NCI-H1930 (cell line): Measurements from ENCODE around the gene MAPK8IP1.
A peak's percentile ranks its signal among the peaks of the same experiment; 100 is the strongest.
"Not testable (repeated sequence)": the region's sequence is repeated elsewhere in the genome, so short reads cannot be mapped to it uniquely, and the experiment has no call there.

Experiments used
- DNase-seq, 2 experiments: peaks; one replicate each; lab custom pipeline; 2025; lab: John Stamatoyannopoulos, UW

MAPK8IP1 gene

DNA sequence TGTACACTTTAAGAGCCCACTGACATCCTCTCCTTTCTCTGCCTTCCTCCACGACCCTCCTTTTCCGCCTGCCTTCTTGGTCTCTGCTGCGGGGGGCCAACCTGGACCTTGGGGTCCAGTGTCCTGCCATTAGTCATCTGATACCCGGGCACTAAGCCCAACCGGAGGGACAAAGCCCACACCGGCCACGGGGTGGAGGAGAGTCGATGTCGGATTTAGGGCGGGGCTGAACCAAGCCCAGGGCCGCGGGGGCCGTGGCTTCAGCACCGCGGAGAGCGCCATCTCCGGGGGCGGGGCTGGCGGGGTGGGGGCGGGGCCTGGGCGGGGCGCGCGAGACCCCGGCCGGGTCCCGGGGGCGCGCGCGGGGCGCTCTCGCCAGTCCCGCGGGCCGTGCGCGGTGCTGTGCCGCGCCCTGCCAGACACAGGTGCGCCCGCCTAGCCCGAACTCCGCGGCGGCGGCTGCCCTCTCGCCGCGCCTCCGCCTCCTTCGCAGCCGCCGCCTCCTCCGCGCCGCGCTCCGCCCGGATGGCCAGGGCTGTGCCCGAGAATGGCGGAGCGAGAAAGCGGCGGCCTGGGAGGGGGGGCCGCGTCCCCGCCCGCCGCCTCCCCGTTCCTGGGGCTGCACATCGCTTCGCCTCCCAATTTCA is at the start of gene MAPK8IP1:
MAPK8IP1 (plus strand) TSS at position 378 of the 647 bp plus-strand sequence; CDS start at position 548, 170 bp downstream.
- DNase-seq, result peak; percentile 65 to 73

DNA sequence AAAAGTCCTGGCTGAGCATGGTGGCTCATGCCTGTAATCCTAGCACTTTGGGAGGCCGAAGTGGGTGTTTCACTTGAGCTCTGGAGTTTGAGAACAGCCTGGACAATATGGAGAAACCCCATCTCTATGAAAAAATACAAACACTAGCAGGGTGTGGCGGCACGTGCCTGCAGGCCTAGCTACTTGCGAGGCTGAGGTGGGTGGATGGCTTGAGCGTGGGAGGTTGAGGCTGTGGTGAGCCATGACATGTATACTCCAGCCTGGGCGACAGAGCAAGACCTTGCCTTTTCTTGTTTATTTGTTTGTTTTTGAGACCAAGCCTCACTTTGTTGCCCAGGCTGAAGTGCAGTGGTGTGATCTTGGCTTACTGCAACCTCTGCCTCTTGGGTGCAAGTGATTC is 46.2 kb upstream of the MAPK8IP1 start:
- DNase-seq, result no peak

DNA sequence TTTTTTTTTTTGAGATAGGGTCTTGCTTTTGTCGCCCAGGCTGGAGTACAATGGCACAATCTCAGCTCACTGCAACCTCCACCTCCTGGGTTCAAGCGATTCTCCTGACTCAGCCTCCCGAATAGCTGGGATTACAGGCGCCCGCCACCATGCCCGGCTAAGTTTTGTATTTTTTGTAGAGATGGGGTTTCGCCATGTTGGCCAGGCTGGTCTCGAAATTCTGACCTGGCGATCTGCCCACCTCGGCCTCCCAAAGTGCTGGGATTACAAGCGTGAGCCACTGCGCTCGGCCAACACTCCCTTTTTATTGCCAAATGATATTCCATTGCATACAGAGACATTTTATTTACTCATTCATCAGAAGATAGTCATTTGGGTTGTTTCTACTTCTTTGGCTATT is 45.2 kb upstream of the MAPK8IP1 start:
- DNase-seq, result not testable (repeated sequence)

DNA sequence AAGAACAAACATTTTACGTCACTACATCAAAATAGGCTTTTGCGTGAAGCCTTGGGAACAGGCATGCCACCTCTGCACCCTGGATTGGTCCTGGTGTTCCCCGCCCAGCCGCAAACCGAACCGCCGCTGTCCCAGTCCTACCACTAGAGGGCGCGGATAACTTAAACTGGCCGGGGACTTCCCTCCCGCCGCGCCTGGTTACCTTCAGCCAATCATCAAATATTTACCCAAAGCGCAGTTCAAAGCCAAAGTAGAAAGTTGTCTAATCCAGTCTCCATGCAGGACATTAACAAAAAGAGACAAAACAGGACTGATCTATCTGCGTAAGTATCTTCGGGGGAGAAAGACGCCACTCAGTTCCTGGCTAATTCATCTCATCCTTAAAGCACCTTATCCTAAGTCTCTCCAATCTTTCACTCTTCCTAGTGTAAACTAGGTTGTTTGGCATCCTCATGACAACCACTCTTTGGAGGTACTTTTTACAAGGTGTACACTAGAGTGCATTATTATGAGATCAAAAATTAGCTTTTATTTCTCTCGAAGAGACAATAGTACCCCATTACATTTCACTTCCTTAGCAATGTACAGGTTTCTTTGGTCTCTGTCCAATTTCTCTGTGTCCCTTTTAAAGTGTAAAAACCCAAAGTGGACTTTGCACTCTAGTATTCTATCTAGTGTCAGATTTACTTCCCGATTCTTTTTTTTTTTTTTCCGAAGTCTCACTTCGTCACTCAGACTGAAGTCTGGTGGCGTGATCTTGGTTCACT is 42.1 kb upstream of the MAPK8IP1 start:
- peak; percentile 77 to 89 for DNase-seq

DNA sequence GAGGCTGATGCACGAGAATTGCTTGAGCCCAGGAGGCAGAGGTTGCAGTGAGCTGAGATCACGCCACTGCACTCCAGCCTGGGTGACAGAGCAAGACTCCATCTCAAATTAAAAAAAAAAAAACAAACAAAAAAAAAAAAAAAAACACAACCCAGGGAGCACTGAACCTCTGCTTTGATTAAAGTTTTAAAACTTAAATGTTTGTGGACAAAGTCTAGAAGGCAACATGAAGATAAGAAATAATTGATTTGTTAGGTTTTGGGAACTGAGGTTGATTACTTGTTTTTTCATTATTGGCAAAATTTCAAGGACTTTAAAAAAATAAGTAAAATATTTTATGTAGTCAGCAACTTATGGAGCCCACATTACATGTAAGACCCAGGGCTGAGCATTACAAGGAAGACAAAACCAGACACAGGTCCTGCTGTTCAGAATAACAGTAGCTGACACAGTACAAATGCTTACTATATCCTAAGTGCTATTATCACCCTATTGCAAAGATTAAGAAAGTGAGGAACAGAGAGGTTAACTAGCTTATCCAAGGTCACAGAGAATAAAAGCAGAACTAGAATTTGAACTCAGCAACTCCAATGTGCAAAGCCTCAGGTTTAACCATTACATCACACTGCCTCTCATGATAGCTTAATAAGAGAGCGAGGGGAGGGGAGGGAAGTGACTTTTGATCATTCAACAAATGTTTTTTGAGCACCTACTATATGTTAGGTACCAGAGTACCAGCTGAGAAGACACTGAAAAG is 40.5 kb upstream of the MAPK8IP1 start:
- no peak for DNase-seq

DNA sequence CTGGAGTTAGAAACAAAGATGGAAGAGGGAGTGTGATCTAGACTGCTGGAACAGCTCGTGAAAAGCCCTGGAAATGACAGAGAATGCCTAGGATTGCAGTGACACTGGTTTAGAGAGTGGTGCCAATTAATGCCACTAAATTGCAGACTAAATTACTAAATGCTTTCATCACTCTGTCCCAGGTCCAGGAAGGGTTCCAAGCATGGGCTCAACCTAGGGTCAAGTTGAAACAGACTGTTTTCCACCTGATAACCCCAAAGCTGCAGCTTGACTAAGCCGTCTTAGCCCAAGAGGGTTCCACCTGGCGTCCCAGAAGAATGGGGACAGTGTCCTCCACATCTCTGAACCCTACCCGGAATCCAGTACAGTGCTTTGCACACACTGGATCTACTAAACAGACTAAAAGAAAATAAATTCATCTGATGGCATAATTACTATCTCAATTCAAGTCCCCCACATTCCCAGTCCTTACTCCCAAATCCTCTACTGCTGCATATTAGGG is 39.2 kb upstream of the MAPK8IP1 start:
- no peak for DNase-seq

DNA sequence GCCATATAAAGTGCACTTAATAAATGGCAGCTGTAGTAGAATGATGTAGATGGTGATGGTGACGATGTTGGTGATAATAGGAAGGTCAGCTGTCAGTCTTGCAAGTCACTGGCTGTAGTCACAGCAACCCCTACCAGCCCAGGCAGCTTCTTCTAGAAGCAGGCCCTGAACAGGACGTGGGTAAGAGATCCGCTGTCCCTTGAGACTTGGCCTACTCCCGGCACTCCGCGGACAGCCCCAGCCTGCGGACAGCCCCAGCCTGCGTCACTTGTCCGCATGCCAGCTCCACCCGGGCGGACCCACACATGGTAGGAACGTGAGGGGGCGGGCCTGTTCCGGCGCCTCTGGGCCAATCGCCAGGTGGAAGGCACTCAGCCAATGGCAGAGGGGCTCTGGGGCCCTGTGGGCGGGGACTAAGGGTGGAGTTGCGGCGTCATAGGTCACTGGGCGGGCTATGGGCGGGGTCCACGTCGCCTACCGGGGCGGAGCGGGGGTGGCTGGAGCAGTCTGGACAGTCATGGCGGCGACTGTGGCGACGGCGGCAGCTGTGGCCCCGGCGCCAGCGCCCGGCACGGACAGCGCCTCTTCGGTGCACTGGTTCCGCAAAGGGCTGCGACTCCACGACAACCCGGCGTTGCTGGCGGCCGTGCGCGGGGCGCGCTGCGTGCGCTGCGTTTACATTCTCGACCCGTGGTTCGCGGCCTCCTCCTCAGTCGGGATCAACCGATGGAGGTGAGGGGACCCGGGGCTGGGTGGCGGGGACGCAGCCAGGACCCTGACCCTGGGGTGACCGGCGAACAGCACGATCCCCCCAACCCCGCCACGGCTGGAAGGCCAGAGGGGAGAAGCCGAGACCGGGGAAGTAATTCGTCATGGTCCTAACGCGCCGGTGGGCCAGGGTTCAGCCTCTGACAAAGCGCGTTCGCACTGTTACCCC is 38.2 kb upstream of the MAPK8IP1 start, which contains the start of gene CRY2:
CRY2 (plus strand) TSS at position 502 of the 937 bp plus-strand sequence; CDS start at position 518, 16 bp downstream.
- DNase-seq, result peak; percentile 98 to 99

DNA sequence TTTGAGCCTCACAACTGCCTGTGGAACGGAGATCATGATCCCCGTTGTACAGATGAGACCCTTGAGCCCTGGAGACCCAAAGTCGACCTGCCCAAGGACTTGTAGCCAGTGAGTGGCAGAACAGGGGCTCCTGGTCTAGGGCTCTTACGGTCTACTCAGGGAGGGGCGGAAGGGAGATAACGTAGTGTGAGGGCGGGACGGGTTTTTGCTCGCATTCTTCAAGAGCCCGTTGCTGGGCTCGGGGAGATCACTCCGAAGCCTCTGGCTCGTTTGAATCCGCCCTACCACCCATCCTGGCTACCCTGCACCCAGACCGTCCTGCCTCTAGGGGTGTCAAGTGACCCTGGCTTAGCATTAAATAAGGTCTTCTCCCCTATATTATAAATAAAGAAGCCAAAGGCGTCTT is 37.5 kb upstream of the MAPK8IP1 start:
- no peak for DNase-seq

DNA sequence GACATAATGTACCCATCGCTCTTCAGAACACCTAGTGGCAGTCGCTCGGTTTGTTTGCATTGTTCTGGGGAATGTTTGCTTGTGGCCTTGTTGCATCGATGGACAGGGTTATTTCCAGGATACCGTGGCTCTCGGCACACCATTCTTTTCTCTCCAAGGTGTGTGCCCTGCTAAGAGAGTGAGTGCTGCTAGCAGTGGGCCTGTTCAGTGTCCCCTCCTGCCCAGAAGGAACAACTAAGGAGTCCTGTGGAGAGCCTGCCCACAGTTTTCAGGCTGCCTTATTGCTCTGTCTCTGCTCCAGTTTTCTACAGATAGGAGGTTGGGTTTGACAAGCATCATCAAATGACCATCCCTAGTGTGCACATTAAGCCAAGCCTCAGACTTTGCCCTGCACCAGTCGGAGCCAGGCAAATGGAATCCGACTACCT is 36.8 kb upstream of the MAPK8IP1 start:
- DNase-seq, result no peak

DNA sequence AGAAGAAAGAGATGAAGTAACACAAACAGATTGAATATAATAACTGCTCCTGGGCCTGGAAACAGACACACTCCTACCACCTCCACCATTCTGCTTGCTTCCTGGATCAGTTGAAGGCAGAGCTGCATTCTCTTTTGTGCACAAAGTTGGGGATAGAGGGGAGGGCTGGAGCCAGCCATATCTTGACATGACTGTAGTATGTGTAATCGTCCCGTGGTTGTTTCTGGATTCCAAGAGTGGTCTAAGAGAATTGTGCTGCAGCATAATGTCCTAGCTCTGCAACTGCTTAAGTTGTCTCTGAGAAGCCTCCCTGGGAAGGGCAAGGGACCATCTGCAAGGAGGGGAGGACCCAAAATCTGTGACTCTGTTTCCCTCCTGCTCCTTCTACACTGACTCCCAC is 35.0 kb upstream of the MAPK8IP1 start:
- no peak for DNase-seq

DNA sequence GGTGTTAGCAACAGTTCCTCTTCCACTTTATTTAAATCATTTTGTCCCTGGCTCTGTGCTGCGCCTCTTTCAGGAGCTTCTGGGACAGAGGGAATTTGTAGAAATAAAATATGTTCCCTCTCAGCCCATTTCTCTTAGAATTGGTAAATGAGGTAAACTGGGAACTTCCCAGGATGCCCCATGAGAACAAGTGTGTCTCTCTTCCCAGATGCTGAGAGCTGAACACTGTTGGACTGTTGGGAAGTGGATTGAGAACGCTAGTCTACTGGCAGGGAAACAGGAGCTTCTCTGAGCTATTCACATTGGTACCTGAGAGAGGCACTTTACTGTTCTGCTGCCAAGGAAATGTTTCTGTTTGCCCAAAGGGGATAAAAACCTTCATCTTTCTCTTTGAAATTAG is 34.2 kb upstream of the MAPK8IP1 start:
- DNase-seq, result no peak

DNA sequence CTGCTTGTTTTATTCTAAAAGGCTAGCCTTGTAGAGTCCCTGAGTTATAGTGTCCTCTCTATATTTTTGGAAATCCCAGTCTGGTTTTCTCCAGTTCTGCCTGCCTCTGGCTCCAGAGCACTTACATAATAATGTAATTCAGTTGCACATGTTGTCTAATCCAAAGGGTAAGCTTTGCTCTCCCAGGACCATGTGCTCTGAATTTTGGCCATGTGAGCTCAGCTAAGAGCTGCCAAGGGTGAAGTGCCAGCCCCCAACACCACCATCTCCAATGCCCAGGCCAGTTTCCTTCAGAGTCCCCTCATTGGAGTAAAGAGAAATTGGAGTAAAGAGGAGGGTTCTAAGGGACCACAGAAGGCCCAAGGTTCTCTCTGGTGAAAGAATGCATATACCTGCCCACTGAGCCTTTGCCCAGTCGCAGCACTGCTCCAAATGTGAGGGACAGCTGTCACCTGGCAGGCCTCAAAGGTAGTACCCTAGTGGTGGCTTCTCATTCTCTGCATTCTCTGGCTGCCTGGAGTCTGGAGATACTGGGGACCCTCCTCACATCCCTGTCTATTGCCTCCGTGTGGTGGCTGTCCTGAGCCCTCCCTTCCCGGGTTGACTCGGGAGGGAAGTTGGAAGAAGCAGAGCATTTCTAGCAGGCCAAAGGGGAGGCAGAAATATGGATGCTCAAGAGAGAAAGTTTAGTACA is 33.3 kb upstream of the MAPK8IP1 start:
- no peak for DNase-seq

DNA sequence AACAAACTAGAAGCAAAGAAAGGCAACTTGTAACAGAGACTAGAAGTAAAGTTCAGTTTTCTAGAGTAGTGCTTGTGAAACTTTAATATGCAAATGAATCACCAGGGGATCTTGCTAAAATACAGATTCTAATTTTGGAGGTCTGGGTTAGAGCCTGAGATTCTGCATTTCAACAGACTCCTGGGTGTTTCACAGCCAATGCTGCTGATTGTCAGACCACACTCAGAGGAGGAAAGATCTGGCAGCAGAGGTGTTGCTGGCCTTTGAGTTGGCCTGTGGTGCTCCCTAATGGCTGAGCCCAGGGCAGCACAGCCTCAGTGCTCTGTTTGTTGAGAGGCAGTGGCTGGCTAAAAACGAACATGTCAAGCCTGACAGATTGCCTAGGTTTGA is 32.7 kb upstream of the MAPK8IP1 start:
- no peak for DNase-seq

DNA sequence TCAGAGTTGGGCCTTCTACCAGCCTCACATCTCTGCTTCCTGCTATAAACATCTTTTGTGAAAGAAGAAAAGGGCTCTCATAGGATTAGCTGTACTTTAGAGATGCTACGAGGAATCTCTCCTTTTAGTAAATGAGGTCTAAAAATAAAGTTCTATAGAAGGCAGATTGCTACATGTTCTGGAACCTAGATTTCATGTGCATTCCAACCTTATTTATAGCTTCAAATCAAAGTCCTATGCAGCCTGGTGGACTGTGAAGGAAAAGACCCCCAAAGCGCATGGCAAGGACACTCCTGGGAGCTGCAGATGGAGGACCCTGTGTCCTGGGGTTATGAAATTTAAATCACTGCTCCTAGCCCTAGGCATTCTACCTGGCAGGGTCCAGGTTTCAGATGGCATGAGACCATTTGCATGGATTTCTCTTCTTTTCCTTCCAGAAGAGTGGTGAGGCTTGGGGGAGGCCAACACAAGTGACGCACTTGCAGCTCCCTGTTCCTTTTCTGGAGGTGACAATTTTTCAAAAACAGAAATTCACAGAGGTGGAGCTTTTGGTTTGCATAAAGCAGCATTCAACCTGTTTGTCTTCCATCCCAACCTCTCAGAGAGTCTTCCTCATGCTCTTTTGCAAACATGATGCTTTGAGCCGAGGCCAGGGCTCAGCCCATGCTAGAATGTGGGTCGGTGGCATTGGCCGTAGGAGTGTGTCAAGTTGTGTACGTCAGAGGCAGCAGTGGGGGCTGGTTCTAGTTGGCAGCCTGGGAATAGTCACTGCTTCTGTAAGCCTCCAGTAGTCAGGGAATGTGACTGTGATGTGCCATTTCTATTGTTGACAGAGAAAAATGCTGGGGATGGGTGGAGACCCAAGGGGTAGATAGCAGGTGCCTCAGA is 31.9 kb upstream of the MAPK8IP1 start:
- DNase-seq, result no peak

DNA sequence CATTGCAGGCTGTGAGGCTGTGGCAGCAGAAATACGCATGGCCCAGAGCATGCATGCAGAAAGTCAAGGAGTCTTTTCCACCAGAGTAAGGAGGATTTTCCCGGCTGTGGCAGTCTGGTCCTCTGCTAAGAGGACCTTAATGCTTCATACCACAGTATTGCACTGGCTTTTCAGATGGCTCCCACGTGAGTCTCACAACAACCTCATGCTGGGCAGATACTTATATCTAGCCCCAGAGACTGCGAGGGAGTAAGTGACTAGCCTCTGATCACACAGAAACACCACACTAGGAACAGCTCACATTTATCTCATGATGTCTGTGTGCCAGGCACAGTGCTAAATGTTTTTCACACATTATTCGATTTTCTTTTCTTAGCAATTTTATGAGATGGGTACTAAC is 30.1 kb upstream of the MAPK8IP1 start:
- no peak for DNase-seq

DNA sequence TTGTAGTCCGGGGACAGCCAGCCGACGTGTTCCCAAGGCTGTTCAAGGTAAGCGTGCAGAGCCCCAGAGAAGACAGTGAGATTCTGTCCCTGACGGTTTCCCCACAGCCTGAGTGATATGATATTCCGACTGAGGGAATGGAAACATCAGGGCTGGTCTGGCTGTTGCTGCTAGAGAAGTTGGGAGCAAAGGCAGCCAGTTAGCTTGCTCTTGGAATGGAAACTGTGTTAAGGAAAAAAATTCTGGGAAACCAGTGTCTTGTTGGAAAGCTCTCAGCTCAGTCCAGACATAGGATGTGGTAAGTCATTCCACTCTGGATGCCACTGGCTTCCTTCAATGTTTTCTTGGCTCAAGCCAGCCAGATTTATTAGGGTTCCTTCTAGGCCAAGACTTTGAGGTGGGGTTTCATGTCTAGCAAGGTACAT is 29.4 kb upstream of the MAPK8IP1 start:
- no peak for DNase-seq

DNA sequence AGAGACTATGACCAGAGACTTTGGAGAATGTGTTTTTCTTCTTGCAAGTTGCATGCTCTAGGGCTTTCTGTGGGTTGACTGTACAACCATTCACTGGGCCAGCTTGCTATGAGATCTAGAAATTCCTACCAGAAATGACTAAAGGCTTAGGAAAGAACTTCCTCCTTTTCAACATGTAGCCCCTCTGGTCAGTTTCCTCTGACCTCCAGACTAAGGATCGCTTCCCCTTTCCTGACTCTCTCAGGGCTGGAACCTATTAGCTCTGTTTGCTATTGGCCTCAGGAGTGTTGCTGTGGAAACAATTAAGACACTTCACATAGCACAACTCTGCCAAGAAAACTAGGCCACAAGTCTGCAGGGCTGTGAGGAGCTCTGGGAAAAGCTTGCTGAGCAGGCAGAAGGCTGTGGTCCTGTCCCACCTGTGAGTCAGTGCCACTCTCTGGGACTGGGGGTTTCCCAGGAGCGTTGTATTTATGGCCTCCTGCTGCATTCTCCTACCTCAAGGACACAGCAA is 27.4 kb upstream of the MAPK8IP1 start:
- DNase-seq, result no peak

DNA sequence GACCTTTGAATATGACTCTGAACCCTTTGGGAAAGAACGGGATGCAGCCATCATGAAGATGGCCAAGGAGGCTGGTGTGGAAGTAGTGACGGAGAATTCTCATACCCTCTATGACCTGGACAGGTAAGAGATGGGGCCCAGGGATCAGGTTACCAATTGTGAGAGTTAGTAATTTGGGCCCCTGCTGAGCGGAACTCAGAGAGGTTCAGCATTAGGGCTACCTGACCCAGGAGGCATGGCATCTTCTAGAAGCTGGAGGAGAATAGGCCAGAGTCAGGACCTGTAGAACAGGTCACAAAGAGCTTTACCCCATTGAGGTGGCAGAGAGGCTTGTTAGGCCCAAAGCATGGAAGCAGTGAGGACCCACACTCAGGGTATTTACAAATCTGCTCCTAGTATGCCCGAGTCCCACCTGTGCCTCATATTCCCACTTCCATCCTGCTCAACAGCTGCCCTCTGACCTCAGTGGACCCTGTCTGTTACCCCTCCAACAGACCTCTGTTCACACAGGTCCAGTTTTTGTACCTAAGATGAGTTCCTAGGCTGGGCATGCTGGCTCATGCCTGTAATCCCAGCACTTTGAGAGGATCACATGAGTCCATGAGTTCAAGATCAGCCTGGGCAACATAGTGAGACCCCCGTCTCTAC is 26.6 kb upstream of the MAPK8IP1 start:
- DNase-seq, result no peak

DNA sequence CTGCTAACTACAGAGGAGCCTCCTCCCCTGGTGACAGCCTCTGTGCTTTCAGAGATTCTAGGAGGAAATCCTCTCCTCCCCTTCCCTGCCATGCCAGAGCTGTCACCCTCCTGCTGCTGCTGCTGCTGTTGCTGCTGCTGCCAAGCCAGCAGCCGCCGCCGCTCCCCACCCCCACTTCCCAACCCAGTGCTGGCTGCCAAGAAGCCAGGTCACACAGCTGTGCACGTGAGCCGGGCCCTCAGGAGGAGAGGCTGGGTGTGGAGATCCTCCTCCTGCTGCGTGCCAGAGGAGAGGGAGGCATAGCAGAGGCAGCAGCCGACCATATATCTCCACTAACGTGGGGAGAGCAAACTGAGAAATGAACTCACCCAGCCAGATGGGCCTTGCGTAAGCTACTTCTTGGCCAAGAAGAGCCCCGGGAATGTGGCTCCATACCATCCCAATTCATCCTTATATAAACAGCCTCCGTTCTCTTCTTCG is 25.8 kb upstream of the MAPK8IP1 start:
- DNase-seq, result no peak
